ENCODE results near the gene LYST. TPM values are rescaled to one million over a fixed set of nuclear protein-coding genes. Genes with fewer than 3 reads are reported as not detected.

The LYST gene
- total RNA-seq, 1 donor from 2014 or later = 51.0 TPM

DNA sequence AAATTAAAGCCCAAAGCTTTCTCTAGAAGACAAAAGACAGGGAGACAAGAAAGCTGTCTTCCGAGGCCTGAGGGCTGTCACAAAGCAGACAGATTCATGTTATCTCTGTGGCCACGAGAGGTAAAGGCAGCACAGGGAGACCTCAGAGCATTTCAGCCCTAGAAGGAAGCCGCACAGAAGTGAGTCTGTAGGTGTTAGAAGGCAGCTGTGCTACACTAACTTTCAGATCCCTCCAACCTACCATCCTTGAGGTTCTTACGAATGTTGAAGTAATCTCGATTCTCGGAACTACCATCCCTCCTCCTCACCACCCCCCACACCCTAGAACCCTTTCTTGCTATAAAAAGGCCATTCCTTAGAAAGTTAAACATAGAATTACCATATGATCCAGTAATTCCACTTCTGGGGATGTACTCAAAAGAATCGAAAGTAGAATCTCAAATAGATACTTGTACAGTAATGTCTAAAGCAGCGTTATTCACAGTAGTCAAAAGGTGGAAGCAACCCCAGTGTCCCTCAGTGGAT is 21.5 kb upstream of the LYST start:
- intact Hi-C loops (cut with micrococcal nuclease) = loop anchor here (1.0 to 2.0 kb wide), 7 partner anchors 12 to 111 kb away; no protein-coding TSS in a partner anchor

DNA sequence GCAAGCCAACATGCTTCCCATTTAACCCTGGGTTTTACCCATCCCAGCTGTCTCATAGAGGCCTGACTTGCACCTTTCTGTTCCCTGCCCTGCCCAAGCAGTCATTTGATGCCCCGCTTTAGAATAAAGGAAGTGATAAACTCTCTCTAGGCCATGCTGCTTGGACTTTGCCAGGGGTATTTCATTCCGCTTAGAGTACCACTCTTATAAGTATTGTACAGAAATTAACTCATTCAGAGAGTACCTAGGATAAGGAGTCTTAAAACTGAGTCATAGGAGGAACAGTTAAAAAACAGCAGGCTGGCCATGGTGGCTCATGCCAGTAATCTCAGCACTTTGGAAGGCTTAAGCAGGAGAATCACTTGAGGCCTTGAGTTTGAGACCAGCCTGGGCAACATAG is 21.0 kb upstream of the LYST start:
- intact Hi-C loops (cut with micrococcal nuclease) = loop anchor here (1.0 to 2.0 kb wide), 7 partner anchors 11 to 112 kb away; no protein-coding TSS in a partner anchor

GRCh38 chr1:235885655-235886262 is 19.1 kb upstream of the LYST start:
- intact Hi-C loops (cut with micrococcal nuclease) = no loop called here

DNA sequence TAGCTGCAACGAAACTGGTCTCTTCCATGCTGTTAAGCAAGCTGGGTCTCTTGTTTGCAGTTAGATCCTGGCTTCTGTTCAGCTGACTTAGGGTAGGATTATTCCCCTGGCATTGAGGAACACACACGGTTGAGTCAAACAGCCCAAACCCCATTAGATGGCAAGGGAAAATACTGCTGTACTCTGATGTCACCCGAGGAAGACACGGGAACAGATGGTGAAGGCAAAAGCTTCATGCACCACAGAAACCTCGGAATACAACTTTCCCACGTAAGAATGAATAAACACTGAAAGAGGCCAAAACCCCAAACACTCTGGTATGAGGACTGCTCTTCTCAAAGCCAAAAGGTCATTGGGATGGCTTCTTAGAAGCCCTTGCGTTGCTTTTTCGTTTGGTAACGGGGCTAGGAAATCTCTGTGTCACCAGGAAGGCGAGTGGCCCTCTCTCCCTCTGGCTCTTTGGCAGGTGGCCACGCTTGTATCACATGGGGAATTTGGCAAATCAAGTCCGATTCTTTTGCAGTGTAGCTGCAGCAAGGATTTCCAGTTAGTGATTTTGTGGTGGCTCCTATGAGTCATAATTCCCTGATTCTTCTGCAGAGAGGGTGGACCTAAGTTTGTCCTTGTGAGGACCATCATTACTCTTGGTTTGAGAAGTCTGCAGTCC is 16.7 kb upstream of the LYST start:
- intact Hi-C loops (cut with micrococcal nuclease) = no loop called here

DNA sequence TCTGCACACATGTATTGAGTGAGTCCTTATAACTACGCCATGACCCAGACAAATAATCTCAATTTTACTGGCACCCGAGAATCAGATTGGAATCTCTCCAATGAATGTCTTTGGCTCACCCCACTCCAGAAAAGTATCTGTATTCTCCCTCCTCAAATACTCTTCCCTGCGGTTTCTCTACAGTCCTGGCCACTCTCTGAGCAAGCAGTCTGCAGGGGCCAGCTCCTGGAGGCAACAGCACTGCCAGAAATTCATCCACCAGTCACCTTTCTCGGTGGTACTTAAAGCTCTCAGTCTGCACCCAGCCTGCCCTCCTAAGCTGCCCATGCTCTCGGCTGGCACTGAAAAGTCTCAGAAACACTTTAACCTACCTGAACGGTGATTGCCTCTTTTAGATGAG is 16.1 kb upstream of the LYST start:
- intact Hi-C loops (cut with micrococcal nuclease) = no loop called here

DNA sequence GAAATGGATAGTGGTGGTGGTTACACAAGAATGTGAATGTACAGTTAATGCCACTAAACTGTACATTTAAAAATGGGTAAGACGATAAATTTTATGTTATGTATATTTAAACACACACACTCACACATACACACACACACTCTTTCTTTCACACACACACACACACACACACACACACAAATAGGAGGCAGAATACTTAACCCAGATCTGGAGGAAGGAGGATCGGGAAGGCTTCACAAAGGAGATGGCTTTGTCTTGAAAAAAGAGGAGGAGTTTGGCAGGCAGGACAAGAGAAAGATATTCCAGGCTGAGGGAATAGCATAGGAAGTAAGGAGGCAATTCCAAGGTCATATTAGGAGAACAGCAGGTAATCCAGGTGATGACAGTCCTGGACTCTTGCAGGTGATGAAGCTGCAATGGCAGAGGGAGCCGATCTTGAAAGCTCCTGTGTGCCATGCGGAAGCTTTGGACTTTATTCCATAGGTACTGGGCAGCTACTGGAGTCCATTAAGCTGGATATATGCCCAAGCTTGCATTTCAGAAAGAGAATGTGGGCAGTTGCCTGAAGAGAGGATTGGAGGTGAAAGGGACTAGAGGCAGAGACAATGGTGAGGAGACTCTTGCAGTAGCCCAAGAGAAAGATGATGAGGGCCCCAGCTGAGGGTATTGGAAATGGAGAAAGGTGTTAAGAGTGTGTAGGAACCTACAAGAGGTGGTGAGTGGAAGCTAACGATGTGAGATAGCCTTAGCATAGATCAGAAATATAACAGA is 15.4 kb upstream of the LYST start:
- intact Hi-C loops (cut with micrococcal nuclease) = no loop called here

GRCh38 chr1:235878082-235878811 is 11.5 kb upstream of the LYST start:
- intact Hi-C loops (cut with micrococcal nuclease) = no loop called here

GRCh38 chr1:235876402-235876841 is 9.7 kb upstream of the LYST start:
- intact Hi-C loops (cut with micrococcal nuclease) = loop anchor here (1.0 kb wide), 3 partner anchors 9 to 123 kb away; no protein-coding TSS in a partner anchor

GRCh38 chr1:235875036-235875597 is 8.4 kb upstream of the LYST start:
- intact Hi-C loops (cut with micrococcal nuclease) = no loop called here

- intact Hi-C loops (cut with micrococcal nuclease) = no loop called here
Observed at GRCh38 chr1:235874261-235874660, 7.6 kb upstream of the LYST start.

- intact Hi-C loops (cut with micrococcal nuclease) = no loop called here
Observed at GRCh38 chr1:235873571-235873970, 6.9 kb upstream of the LYST start.

DNA sequence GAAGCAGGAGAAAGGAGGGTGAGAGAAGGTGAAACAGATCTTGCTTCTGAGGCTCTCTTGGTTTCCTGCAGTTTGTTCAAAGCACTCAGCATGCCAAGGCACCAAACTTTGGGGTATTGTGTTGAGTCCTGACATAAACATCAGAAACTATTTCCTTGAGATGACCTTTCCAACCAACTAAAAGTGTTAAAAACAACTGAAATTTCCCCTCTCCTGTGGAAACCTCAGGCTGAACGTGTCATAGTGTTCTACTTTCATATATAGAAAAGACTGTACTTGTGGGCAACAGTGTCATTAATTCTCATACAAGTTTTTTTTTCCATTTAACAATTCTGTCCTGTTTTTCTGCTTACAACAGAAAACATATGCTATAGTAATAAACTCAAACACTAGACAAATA is 6.3 kb upstream of the LYST start:
- intact Hi-C loops (cut with micrococcal nuclease) = no loop called here

GRCh38 chr1:235872270-235872669 is 5.6 kb upstream of the LYST start:
- intact Hi-C loops (cut with micrococcal nuclease) = no loop called here

GRCh38 chr1:235867903-235868469 is 1.3 kb upstream of the LYST start:
- intact Hi-C loops (cut with micrococcal nuclease) = loop anchor here (1.0 to 10.0 kb wide), 18 partner anchors 8 to 1496 kb away; partner anchors contain the start of genes ARID4B, COA6, GGPS1 and HEATR1

- intact Hi-C loops (cut with micrococcal nuclease) = loop anchor here (1.0 to 10.0 kb wide), 22 partner anchors 9 to 1495 kb away; partner anchors contain the start of genes ARID4B, B3GALNT2, COA6 and GGPS1
Observed at GRCh38 chr1:235866913-235867845, 473 bp upstream of the LYST start.

- intact Hi-C loops (cut with micrococcal nuclease) = loop anchor here (1.0 to 10.0 kb wide), 17 partner anchors 9 to 1493 kb away; partner anchors contain the start of genes B3GALNT2, COA6, MTR and TARBP1
Observed at GRCh38 chr1:235865565-235866204, 1.0 kb downstream of the LYST start.

DNA sequence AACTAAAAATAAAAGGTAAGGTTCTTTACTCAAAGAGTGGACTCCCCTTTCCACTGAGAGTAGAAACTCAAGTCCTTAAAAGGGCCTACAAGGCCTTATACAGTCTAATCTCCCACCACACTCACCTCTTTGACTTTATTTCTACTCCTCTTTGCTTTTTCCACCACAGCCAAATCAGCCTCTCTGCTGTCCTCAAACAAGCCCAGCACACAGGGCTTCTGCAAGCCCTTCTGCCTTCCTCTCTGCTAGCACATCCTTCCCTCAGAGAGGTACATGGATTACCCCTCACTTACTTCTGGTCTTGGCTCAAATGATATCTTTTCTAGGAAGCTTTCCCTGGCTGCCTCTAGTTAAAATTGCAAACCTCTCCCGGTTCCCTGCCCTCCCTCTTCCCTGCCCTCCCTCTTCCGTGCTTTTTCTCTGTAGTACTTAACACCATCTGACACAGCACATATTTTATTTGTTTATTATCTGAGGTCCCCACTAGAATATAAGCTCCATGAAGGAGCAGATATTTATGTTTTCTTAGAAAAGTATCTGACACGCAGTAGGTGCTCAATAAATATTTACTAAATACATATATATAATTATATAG is 1.7 kb downstream of the LYST start:
- intact Hi-C loops (cut with micrococcal nuclease) = loop anchor here (1.0 to 10.0 kb wide), 10 partner anchors 9 to 1493 kb away; partner anchors contain the start of genes COA6, MTR and TARBP1

DNA sequence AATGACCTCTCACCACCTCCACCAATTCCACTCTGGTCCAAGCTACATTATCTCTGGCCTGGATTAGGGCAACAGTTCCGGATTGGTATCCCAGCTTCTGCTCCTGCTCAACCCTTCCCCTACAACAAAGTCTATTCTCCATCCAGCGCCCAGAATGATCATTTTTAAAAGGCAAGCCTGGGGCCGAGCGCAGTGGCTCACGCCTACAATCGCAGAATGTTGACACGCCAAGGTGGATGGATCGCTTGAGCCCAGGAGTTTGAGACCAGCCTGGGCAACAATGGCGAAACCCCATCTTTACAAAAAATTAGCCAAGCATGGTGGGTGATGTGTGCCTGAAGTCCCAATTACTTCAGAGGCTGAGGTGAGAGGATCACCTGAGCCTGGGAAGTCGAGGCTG is 2.2 kb downstream of the LYST start:
- intact Hi-C loops (cut with micrococcal nuclease) = loop anchor here (10.0 kb wide), 1 partner anchor 850 kb away; no protein-coding TSS in a partner anchor

Measured in T-helper 1 cell treated with Interleukin-12 subunit alpha and Interleukin-12 subunit beta and Interleukin-4 antibody, amounts not matched to agents 30 ng/mL and 1 ng/mL, for 36 hours (primary cell).